Loucy (cell line): Measurements from ENCODE around the gene LY6G5B.
A peak's percentile ranks its signal among the peaks of the same experiment; 100 is the strongest.

ENCODE experiments used
- H2AFZ ChIP-seq: fragments of 200-600 bp; sonication (generic); 2 replicates; pipeline ENCODE4 v1.6.0; 2016; ENCODE audit warnings: antibody characterized with exemption, mild to moderate bottlenecking, low read length, moderate library complexity
- H3F3A ChIP-seq: fragments of 200-600 bp; 2 replicates; pipeline ENCODE4 v1.6.0; 2016; ENCODE audit warnings: antibody characterized with exemption, low read depth, mild to moderate bottlenecking
- H3K27me3 ChIP-seq: fragments of 200-600 bp; sonication (generic); 2 replicates; pipeline ENCODE4 v1.6.1; 2014; ENCODE audit warnings: low read length, mild to moderate bottlenecking; ENCODE audit not compliant: insufficient read depth, poor library complexity, severe bottlenecking
- H3K36me3 ChIP-seq: fragments of 200-600 bp; sonication (generic); 2 replicates; pipeline ENCODE4 v1.6.1; 2016; ENCODE audit warnings: low read length; ENCODE audit not compliant: insufficient read depth
- H3K4me1 ChIP-seq: fragments of 200-600 bp; sonication (generic); 2 replicates; pipeline ENCODE4 v1.5.1; 2014; ENCODE audit warnings: low read length, mild to moderate bottlenecking; ENCODE audit not compliant: insufficient read depth, poor library complexity, severe bottlenecking
- H3K4me2 ChIP-seq: fragments of 200-600 bp; sonication (generic); 2 replicates; pipeline ENCODE4 v1.6.0; 2014; ENCODE audit warnings: antibody characterized with exemption, low read length, low read depth, mild to moderate bottlenecking; ENCODE audit not compliant: poor library complexity, severe bottlenecking
- H3K4me3 ChIP-seq: fragments of 200-600 bp; sonication (generic); 2 replicates; pipeline ENCODE4 v1.5.1; 2014; ENCODE audit warnings: low read length, mild to moderate bottlenecking, mixed read lengths; ENCODE audit not compliant: poor library complexity, severe bottlenecking
- H3K79me2 ChIP-seq: fragments of 200-600 bp; sonication (generic); 2 replicates; pipeline ENCODE4 v1.6.1; 2014; ENCODE audit warnings: low read length; ENCODE audit not compliant: insufficient read depth
- H3K9ac ChIP-seq: fragments of 200-600 bp; sonication (generic); 2 replicates; pipeline ENCODE4 v1.6.0; 2014; ENCODE audit warnings: mild to moderate bottlenecking, low read depth, low read length, moderate library complexity; ENCODE audit not compliant: poor library complexity, severe bottlenecking
- H3K9me2 ChIP-seq: fragments of 200-600 bp; sonication (generic); replicated peaks from 2 replicates; pipeline ENCODE4 v1.6.1; 2016; ENCODE audit warnings: low read depth, low read length, mixed read lengths
- H3K9me3 ChIP-seq: fragments of 200-600 bp; sonication (generic); 2 replicates; pipeline ENCODE4 v1.6.1; 2014; ENCODE audit warnings: mild to moderate bottlenecking, antibody characterized with exemption, low read length, low read depth; ENCODE audit not compliant: insufficient read depth
- H4K20me1 ChIP-seq: fragments of 200-600 bp; sonication (generic); 2 replicates; pipeline ENCODE4 v1.6.0; 2014; ENCODE audit warnings: antibody characterized with exemption, low read length, mild to moderate bottlenecking; ENCODE audit not compliant: insufficient read depth, poor library complexity, severe bottlenecking
- CTCF ChIP-seq: fragments of 200-600 bp; sonication (generic); conservative IDR thresholded peaks from 2 replicates; pipeline ENCODE4 v1.5.1; 2014; ENCODE audit warnings: mild to moderate bottlenecking, antibody characterized with exemption, low read length
- EZH2phosphoT487 ChIP-seq: fragments of 200-600 bp; IDR thresholded peaks from 2 replicates; pipeline ENCODE4 v1.6.1; 2018; ENCODE audit warnings: antibody characterized with exemption, mild to moderate bottlenecking, moderate library complexity, borderline replicate concordance

Gene LY6G5B

GRCh38 chr6:31663961-31664789 lies 5.6 kb upstream of the LY6G5B start:
- H3K79me2 ChIP-seq: peaks cover 74% of the 10 kb centered on the region
- H3K4me2 ChIP-seq: peak overlapping the region; percentile 95
- H3K36me3 ChIP-seq: peaks cover 20% of the 10 kb centered on the region; the same call in 1 of the 2 replicates
- TF ChIP-seq EZH2phosphoT487 (no peak), CTCF (no peak; the same call in 1 of the 2 replicates)
- H3K4me1 ChIP-seq: peaks cover 56% of the 10 kb centered on the region
- peak overlapping the region; percentile 68; the same call in 1 of the 2 replicates for H2AFZ ChIP-seq
- H4K20me1 ChIP-seq: peaks cover 23% of the 10 kb centered on the region
- no peaks in the 10 kb centered on the region for H3K9me3 ChIP-seq
- H3K4me3 ChIP-seq: peak overlapping the region; percentile 88
- no peaks in the 10 kb centered on the region for H3F3A ChIP-seq
- peak overlapping the region; percentile 98 for H3K9ac ChIP-seq
- no peaks in the 10 kb centered on the region for H3K9me2 ChIP-seq
- no peaks in the 10 kb centered on the region for H3K27me3 ChIP-seq

- H3K27me3 ChIP-seq: no peaks in the 10 kb centered on the region
- H4K20me1 ChIP-seq: peaks cover 19% of the 10 kb centered on the region
- no peaks in the 10 kb centered on the region for H3K9me3 ChIP-seq
- H2AFZ ChIP-seq: peak within 1 kb of the TSS; percentile 68
- peak within 1 kb of the TSS; percentile 88 for H3K4me3 ChIP-seq
- no peaks in the 10 kb centered on the region for H3F3A ChIP-seq
- peak within 1 kb of the TSS; percentile 98 for H3K9ac ChIP-seq
- H3K36me3 ChIP-seq: peaks cover 28% of the 10 kb centered on the region; the same call in 1 of the 2 replicates
- TF ChIP-seq EZH2phosphoT487 (no peak), CTCF (no peak)
- no peaks in the 10 kb centered on the region for H3K9me2 ChIP-seq
- peak within 1 kb of the TSS; percentile 95 for H3K4me2 ChIP-seq
- H3K79me2 ChIP-seq: peaks cover 74% of the 10 kb centered on the region
- H3K4me1 ChIP-seq: peaks cover 49% of the 10 kb centered on the region
Observed at GRCh38 chr6:31664790-31665500, 4.8 kb upstream of the LY6G5B start, which contains the start of gene GPANK1. Gene GPANK1, minus strand, starts transcription at chr6:31664997. Its CDS starts 519 bp downstream, at chr6:31664478.

GRCh38 chr6:31665501-31666336 lies 4.1 kb upstream of the LY6G5B start, which contains the start of gene CSNK2B:
Gene CSNK2B, plus strand, starts transcription at chr6:31666080. Its CDS starts 752 bp downstream, at chr6:31666832.
- peak within 1 kb of the TSS; percentile 99 for H3K4me2 ChIP-seq
- no peaks in the 10 kb centered on the region for H3K27me3 ChIP-seq
- H3K36me3 ChIP-seq: peaks cover 35% of the 10 kb centered on the region; the same call in 1 of the 2 replicates
- H3K9me2 ChIP-seq: no peaks in the 10 kb centered on the region
- peaks cover 74% of the 10 kb centered on the region for H3K79me2 ChIP-seq
- TF ChIP-seq EZH2phosphoT487: no peak
- TF ChIP-seq CTCF: no peak
- H4K20me1 ChIP-seq: peaks cover 21% of the 10 kb centered on the region
- peak within 1 kb of the TSS; percentile 88 for H3K4me3 ChIP-seq
- no peaks in the 10 kb centered on the region for H3K9me3 ChIP-seq
- H3K4me1 ChIP-seq: peaks cover 43% of the 10 kb centered on the region
- H2AFZ ChIP-seq: peak within 1 kb of the TSS; percentile 68
- H3F3A ChIP-seq: no peaks in the 10 kb centered on the region
- peak within 1 kb of the TSS; percentile 98 for H3K9ac ChIP-seq
